ENCODE data around the gene PLEKHD1.

Gene PLEKHD1

DNA sequence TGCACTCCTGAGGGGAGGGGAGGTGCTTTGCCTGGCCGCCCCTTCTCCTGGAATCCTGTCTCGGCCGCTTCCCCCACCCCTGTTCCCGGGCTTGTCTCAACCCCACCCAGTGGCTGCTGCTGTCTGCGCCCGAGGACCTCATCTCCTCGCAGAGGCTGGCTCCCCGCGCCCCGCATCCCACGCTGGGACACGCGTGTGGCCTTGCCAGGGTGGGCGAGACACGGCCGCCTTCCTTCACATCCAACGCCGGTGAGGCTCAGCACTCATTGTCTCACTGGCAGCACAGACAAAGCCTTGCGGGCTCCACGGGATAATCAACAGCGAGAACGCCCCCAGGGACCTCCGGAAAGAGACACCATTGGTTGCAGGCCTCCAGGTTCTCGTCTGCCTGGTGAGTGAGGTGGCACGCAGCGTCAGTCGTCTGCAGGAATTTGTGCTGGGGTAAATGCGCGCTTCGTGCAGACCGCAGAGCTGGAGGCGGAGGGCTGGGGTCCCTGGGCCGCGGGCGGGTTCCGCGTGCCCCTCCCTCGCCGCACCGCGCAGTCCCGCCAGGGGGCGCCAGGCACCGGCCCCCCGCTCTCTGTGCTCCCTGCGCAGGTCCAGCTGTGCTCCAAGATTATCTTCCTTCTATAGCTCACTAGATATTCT is 63.3 kb downstream of the PLEKHD1 start:
- DNase-seq (ENCODE audit: low read depth): no peak

DNA sequence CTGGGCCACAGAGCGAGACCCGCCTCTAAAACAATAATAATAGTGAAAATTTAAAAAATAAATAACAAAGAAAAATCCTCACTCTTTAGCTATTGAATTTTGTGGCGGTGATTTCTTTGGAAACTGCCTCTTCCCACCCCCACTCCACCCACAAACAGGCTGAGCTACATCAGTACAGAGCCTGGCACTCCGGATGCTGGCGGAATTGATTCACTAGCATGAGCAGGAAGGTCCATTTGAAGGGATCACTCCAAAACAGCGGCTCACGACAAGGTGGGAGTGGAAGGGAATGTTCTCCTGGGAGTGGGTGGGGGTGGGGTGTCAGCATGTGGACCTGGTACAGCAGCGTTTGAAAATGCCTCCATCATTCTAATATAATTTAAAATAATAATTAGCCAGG is 64.0 kb downstream of the PLEKHD1 start:
- DNase-seq (ENCODE audit: low read depth): no peak

DNA sequence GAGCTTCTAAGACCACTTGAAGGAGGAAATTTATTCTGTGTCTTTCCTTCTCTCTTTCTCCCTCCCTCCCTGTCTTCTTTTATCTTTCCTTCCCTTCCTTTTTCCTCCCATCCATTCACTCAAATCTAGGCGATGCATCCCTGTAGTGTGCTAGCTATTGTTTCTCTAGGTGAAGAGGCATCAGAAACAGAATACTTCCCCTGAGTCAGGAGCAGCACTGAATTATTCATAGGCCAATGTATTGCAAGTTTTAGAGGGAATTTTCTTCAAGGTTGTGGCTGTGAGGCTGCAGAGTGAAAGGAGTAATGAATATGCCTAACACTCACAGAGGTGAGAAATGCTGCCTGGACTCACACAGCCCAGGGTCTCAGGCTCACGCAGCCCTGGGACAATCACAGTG is 67.0 kb downstream of the PLEKHD1 start:
- no peak for DNase-seq (ENCODE audit: low read depth)

DNA sequence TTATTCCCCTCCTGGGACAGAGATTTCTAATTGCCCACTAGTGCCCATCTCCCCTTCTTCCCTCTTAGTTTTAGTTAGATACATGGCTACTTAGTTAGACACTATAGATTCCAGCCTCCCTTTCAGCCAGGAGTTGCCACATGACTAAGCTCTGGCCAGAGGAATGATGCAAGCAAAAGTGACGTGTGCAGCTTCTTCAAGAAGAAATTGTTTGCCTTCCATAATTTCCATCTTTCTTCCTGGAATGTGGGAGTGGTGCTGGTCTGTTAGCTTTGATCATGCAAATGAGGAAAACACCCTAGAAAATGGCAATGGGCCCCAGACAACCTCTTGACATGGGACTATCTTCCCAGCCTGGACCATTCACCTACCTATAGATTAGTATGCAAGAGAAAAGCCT is 68.7 kb downstream of the PLEKHD1 start:
- DNase-seq (ENCODE audit: low read depth): no peak

DNA sequence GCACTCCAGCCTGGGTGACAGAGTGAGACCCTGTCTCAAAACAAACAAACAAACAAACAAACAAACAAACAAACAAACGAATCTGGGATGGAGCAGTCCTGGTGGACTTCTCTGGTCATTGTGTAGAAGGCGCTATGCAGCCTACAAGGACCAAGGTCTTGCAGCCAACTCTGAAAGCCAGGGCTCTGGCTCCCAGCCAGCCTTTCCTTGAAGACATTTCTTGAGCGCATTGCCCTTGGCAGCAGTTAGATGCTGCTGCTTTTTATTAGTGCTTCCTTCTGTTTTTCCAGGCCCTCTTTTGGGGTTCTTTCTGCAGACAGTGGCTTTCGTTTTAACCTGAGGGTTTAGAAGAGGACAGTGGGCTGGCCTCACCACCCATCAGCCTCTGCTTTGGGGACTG is 70.0 kb downstream of the PLEKHD1 start:
- no peak for DNase-seq (ENCODE audit: low read depth)

DNA sequence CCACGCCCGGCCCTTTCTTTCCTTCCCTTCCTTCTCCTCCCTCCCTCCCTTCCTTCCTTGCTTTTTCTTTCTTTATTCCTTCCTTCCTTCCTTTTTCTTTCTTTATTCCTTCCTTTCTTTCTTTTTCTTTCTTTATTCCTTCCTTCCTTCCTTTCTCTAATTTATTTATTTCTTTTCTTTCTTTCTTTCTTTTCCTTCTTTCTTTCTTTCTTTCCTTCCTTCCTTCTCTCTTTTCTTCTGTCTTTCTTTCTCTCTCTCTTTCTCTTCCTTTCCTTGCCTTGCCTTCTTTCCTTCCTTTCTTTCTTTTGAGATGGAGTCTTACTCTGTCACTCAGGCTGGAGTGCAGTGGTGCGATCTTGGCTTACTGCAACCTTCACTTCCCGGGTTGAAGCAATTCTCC is 74.2 kb downstream of the PLEKHD1 start:
- no peak for DNase-seq (ENCODE audit: low read depth)

DNA sequence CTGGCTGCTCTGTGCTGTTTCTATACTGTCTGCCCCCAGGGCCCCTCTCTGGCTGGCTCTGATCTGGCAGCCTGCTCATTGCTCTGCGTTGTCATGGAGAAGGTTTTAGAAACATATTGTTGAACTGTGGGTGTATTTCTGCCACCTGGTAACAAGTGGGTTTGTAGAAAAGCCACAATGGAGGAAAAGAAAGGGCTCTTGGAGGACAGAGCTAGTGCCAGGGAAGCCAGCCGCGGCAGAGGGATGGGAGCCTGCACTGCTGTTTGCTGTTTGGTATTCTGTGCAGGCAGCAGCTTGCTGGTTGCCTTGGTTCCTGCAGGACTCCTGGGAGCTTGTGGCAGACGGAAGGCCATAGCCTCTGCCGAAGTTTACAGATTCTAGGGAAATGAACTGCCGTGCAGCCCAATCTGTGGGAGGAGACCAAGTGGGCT is 75.1 kb downstream of the PLEKHD1 start:
- DNase-seq (ENCODE audit: low read depth): no peak

DNA sequence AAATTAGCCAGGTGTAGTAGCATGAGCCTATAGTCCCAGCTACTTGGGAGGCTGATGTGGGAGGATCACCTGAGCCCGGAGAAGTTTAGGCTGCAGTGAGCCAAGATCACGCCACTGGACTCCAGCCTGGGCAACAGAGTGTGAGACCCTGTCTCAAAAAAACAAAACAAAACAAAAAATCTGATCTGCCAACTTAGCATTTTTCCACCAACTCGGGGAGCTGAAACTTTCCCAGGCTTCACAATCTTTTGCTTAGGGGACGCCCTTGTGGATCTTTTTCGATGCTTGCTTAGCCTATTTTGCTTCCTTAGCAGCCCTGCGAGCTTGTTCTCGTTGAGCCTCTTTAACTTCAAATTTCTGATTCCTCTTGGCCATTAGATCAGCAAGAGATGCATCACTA is 76.3 kb downstream of the PLEKHD1 start:
- no peak for DNase-seq (ENCODE audit: low read depth)

DNA sequence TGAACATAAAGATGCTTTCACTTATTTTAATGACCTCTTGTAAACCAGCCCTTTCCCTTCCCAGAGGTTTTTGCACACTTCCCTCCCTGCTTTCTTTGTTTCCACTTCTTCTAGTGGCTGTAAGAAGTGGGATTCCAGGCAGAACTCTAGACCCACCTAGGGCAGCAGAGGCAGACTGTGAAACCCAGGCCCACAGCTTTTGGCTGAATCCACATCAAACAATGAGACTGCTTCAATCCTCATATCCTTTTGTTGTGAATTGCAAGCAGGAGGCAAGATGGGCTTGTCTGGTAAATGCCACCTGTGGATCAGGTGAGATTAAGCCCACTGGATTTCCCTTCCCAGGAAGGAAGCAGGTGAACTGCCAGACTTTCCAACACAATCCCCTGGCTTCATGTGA is 77.4 kb downstream of the PLEKHD1 start:
- no peak for DNase-seq (ENCODE audit: low read depth)

DNA sequence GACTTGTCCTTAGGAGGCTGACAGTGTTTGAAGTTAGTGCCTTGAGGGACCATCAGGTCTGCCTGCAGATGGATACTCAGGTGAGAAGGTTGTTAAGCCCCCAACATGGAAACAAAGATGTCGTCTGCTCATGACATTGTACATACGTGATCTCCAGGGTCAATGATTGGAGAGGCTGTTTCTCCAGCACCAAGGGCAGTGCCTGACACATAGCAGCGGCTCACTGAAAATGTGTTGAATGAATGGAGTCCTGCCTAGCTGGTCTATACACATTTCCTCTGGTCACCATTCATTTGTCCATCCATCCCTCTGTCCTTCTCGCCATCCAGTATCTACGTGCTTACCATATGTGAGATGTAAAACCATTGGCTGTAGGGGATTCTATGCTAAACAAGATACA is 83.0 kb downstream of the PLEKHD1 start:
- DNase-seq (ENCODE audit: low read depth): no peak

DNA sequence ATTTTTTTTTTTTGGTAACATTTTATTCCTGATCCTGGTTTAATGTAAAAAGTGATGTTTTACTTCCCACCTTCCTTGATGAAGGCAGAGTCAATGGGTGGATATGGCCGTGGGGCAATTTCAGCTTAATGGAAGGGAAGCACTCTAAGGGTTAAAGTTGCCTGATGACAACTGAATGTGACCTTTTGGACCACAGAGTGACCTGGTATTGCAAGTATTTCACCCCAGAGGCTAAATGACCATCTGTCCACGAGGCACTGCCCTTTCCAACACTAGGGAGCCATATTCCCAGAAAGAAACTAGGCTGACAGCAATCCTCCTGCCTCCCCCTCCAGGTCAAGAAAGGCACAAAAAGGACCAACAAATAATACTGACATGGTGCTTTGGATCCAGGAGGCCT is 85.3 kb downstream of the PLEKHD1 start:
- no peak for DNase-seq (ENCODE audit: low read depth)

DNA sequence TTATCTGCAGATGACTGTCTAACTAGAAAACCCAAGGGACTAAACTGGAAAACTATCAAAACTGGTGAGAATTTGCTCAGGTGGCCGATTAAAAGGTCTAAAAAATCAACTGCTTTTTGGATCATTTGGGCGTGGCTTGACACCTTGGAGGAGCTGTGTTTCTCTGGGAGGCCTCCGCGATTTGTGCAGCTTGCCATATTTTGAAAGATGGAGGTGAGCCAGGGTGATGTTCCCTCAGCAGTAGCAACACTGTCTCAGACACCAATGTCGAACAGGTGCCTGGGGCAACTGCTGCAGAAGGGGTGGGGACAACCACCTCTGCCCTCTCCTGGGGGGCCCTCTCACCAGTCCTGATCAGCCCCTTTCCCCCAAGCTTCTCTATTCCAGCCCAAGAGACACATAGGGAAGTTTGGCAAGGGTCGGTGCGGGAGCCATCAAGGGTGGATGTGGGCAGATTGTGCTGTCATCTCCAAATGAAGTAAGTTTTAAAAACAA is 86.4 kb downstream of the PLEKHD1 start:
- no peak for DNase-seq (ENCODE audit: low read depth)

DNA sequence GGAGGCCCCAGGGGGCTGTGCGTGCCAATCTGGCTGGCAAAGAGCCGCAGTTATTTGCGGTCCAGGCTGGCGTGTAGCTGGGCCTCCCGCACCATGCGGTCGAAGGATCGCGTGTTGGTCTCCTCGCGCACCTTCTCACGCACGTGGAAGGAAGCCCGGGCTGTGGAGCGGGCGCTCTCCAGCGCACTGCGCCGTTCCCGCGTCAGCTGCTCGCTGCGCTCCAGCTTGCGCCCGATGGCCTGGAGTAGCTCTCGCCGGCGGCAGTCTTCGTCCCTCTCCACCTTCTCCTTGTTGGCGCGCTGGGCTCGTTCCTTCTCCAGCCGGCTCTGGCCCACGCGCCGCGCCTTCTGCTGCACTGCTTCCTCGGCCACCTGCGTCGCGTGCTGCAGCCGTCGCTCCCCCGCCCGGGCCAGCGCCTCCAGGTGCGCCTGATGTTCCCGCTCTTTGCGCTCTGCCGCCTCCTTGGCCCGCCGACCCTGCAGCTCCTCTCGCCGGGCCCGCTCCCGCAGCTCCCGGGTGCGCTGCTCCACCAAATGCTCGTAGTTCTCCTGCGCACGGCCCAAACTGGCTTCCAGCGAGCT is 87.0 kb downstream of the PLEKHD1 start:
- DNase-seq (ENCODE audit: low read depth): no peak

DNA sequence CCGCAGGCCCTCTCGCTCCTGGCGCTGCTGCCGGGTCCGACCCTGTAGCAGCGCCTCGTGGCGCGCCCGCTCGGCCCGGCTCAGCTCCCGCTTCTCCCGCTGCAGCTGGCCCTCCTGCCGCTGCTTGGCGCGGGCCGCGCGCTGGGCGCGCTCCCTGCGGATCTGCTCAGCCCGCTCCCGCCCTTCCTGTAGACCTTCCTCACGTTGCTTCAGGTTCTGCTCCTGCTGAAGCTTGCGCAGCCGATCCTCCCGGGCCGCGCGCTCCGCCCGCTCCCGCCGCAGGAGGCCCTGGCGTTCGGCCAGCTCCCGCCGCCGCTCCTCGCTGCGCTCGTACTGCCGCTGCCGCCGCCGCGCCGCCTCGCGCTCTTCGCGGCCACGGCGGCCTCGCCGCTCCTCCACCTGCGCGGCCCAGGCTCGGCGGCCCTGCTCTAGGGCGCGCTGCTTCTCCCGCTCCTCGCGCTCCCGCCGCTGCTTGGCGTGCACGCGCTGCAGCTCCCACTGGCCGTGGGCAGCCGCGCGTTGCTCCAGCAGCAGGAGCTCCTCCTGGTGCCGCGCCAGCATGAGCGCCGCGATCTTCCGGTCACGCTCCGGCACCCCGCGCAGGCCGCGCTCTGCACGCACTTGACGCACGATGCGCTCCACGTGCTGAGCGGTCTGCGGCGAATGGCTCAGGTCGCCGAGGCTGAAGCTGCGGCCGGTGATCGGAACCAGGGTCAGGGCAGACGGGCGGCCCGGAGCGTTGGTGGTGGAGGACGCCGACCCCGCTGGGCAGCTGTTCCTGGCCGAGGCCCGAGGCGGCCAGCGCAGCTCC is 87.7 kb downstream of the PLEKHD1 start:
- no peak for DNase-seq (ENCODE audit: low read depth)

DNA sequence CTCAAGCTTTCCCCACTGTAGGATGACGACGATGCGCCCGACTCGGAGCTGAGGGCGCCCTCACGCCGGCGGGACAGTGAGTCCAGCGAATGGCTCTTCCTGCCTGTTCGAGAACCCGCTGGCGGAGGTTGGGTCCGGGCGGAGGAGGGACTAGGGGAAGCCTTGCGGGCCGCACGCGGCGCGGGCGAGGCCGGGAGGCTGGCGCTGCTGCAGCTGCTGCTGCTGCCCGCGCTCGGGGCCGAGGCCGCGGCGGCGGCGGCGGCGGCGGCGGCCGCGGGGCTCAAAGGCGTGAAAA is 88.3 kb downstream of the PLEKHD1 start:
- DNase-seq (ENCODE audit: low read depth): no peak

DNA sequence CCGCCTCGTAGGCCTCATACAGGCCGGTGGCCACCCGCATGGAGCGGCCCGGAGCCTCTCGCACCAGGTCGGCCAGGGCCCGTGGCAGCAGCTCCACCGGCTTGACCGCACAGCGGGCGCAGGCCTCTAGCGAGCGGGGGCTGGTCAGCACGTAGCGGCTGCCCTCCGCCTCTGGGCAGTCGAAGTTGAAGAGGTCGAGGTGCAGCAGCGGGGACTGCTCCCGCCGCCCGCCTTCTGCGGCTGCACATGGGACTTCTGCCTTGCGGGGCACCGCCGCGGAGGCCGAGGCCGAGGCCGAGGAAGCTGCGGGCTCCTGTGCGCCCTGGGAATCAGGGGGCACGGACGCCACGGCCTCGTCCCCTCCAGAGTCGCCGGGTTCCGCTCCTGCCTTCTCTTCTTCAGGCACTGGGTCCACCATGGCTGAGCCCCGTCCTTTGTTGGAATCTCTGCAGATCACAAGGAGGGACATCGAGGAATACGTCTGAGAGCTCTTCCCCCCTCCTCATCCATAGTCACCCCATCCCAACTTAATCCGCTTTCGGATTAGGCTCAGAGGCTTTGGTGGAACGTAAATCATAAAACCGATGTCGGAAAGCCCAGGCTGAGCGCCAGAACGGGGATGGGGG is 88.8 kb downstream of the PLEKHD1 start:
- DNase-seq (ENCODE audit: low read depth): no peak

DNA sequence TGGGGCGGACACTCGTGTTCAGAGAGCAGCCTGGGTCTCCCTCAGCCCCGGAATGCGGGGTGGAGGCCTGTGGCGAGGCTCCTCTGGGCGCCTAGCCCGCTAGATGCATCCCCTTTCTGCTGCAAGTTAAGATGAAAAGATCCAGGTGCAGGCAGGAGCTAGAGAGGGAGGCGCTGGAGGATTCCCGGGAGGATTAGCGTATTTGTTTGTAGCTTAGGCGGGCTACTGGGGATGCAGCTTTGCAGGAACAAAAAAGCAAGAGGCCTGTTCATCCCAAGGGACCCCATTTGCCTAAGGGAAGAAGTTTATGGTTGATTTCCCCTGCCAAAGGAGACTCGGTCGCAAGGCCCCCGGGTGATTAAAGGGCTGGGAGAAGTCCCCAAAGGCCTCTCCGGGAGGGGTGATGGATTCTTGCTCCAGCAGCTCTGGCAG is 89.3 kb downstream of the PLEKHD1 start:
- no peak for DNase-seq (ENCODE audit: low read depth)

DNA sequence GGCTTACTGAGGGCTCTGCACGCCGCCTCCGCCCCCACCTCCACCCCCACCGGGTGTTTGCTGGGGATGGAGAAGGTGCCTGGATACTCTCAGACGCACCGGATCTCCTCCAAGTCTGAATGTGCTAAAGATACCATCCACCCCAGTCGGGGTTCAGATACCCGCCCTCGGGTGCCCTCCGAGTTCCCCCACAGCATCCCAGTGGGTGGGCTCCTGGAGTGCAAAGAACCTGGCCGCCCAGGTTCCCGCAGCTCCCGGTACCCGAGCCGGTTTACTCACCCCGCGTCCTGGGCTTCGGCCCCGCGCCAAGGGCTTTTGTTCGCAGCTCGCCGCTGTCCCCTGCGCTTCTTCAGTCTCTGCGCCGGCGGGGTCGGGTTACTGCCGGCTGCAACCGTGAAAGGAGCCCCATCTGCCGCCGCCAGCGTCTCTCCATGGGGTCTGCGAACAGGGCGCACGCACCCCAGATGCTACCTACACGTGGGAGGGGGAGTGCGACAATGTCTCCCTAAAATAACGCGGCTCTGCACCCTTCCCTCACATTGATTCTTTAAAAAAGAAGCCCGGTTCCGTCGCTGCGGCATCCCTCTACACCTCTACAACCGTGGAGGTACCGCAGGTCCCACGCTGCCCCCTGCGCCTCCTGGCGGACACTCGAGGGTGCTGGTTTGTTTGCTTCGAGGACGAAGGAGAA is 89.9 kb downstream of the PLEKHD1 start, which contains the start of gene CCDC177:
CCDC177 (minus strand) TSS at position 609 of the 691 bp plus-strand sequence. CDS start 1,249 bp downstream, outside the sequence.
- peak; percentile 51 for DNase-seq (ENCODE audit: low read depth)

DNA sequence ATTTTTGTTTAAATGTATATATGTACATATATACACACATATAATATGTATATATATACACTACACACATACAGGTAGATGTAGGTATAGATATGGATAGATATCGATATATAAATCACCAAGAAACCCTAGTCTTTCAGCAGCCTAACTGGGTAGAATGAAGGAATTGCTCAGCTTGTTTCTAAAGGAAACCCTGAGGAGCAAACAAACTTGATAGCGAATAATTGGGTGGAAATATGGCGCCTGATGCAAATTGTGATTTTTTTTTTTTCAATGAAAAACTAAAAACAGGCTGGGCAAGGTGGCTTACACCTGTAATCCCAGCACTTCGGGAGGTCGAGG is 90.4 kb downstream of the PLEKHD1 start:
- no peak for DNase-seq (ENCODE audit: low read depth)

DNA sequence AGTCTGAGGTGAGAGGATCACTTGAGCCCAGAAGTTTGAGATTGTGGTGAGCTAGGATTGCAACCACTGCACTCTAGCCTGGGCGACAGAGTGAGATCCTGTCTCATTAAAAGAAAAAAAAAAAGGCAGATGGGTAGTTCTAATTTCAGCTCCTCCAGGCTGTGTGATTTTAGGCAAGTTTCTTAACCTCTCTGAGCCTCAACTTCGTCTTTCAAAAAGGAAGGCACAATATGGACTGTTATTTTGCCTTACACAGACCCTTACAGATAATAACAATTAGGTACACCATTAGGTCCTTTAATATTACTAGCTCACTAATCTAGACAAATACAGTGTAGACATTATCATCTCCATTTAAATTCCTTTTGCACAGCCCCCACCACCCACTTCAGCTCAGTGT is 94.9 kb downstream of the PLEKHD1 start:
- DNase-seq (ENCODE audit: low read depth): no peak

DNA sequence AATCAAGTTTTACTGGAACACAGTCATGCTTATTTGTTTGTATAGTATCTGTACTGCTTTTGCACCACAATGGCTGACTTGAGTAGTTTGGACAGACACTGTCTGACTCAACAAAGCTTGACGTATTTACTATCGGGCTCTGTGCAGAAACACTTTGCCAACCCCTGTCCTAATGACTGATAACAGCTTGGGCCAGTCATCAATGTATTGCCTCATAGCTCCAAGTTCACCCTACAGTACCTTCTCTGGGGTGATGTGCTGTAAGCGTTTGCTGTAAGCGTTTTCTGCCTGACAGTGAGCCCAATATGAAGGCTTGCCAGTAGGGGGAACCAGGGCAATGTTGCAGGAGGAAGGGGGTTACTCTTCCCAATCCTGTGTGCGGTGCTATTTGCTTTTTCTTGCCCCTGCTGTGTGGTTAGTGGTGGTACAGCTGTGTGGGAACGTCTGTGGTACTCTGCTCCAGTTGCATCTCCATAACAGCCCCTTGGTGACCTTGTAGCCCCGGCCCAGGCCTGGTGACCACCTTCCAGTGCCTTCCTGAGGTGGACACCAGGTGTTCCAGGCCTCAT is 95.6 kb downstream of the PLEKHD1 start:
- no peak for DNase-seq (ENCODE audit: low read depth)

Measured in stimulated activated CD8-positive, alpha-beta memory T cell treated with anti-CD3 and anti-CD28 coated beads, Interleukin-15, amount 100 ng/mL, for 24 hours (primary cell).